COR-L47 (cell line): ENCODE measurements around the gene FADD.
"Not testable (repeated sequence)": the region's sequence is repeated elsewhere in the genome, so short reads cannot be mapped to it uniquely, and the experiment has no call there.

Experiments used
- DNase-seq: peaks from one replicate; lab custom pipeline; 2025; lab: John Stamatoyannopoulos, UW

FADD gene

DNA sequence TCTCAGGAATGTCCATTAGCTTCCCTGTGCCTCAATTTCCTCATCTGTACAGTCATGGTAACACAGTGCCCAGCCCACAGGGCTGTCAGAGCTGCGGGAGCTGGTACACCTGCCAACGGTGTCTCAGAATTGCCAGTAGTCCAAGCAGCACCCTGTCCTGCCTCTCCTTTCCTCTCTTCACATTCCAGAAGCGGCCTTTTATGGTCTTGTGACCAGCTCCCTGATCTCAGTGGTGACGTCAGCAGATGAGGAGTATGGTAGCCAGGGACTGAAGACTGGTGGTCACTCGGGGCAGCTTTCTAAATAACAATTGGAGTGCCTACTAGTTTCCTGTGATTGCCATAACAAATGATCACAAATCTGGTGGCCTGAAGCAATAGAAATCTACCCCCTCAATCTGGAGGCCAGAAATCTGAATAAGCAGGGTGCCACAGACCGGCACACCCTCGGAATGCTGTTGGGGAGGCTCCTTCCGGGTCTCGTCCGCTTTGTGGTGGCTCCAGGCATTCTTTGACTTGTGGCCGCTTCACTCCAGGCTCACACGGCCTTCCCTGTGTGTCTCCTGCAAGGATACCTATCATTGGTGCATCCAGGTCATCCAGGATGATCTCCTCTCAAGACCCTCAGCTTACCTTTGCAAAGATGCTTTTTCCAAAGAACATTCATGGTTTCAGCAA is 2.1 kb downstream of the FADD start:
- DNase-seq = no peak

DNA sequence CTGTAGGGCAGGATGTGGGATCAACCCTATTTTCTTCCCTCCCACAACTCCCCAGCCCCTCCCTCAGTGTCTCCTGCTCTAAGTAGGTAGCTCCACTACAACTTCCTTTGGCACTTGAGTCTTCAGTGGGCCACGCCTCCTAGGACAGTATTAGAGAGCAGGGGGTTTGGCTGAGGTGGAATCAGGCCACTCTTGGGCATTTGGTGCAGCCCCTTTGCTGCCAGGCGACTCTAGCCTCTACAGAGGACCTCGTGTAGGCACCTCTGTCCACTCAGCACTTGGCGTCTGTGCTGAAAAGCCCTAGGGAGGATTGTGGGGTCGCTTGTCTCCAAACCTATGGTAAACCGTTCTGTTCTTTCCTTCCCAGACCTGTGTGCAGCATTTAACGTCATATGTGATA is 2.7 kb downstream of the FADD start:
- DNase-seq = no peak

DNA sequence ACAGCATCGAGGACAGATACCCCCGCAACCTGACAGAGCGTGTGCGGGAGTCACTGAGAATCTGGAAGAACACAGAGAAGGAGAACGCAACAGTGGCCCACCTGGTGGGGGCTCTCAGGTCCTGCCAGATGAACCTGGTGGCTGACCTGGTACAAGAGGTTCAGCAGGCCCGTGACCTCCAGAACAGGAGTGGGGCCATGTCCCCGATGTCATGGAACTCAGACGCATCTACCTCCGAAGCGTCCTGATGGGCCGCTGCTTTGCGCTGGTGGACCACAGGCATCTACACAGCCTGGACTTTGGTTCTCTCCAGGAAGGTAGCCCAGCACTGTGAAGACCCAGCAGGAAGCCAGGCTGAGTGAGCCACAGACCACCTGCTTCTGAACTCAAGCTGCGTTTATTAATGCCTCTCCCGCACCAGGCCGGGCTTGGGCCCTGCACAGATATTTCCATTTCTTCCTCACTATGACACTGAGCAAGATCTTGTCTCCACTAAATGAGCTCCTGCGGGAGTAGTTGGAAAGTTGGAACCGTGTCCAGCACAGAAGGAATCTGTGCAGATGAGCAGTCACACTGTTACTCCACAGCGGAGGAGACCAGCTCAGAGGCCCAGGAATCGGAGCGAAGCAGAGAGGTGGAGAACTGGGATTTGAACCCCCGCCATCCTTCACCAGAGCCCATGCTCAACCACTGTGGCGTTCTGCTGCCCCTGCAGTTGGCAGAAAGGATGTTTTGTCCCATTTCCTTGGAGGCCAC is 3.3 kb downstream of the FADD start:
- no peak for DNase-seq

DNA sequence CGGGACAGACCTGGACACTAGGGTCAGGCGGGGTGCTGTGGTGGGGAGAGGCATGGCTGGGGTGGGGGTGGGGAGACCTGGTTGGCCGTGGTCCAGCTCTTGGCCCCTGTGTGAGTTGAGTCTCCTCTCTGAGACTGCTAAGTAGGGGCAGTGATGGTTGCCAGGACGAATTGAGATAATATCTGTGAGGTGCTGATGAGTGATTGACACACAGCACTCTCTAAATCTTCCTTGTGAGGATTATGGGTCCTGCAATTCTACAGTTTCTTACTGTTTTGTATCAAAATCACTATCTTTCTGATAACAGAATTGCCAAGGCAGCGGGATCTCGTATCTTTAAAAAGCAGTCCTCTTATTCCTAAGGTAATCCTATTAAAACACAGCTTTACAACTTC is 3.9 kb downstream of the FADD start:
- no peak for DNase-seq

DNA sequence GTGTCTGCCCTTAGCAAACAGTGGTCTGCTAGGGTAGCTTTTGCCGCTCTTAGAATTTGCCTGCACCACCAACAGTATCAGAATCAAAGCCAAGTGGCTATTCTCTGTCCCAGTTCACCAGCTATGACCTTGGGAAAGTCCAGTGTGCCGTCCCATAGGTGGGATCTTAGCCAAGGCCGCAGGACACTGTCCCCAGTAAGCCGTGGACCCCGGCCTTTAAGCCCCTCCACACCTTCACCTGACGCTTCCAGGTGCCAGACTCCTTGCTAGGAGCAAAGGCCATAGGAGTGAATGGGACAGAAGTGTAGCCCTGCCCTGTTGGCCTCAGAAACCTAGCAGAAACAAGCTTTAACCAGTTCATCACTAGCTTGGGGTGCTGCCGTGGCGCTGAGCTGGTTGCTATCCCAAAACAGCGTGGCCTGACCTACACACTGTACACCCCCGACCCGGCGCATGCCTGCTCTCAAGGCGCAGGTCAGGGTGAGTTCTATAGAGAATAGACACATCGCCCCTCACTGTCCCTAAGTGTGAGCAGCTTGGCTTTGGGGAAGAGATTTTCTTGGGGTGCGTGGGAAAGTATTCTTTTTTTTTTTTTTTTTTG is 4.5 kb downstream of the FADD start:
- DNase-seq = no peak

GRCh38 chr11:70209391-70209912 is 6.4 kb downstream of the FADD start:
- no peak for DNase-seq

GRCh38 chr11:70210051-70210501 is 7.0 kb downstream of the FADD start:
- no peak for DNase-seq

DNA sequence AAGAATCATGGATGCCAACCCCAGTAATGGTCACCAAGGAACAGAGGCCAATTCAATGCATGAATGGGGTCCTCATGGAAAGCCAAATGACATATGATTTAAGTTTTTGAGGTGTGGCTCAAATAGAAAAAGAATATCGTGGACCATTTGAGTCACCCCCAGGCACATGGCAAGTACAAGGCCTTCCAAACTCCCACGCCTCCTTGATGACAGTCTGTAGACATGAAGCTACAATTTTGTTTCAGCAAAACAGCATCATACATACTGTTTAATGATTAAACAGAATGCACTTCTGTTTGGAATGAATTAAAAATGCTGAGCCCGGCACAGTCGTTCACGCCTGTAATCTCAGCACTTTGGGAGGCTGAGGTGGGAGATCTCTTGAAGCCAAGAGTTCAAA is 7.4 kb downstream of the FADD start:
- DNase-seq = no peak

GRCh38 chr11:70212227-70212811 is 9.2 kb downstream of the FADD start:
- no peak for DNase-seq

DNA sequence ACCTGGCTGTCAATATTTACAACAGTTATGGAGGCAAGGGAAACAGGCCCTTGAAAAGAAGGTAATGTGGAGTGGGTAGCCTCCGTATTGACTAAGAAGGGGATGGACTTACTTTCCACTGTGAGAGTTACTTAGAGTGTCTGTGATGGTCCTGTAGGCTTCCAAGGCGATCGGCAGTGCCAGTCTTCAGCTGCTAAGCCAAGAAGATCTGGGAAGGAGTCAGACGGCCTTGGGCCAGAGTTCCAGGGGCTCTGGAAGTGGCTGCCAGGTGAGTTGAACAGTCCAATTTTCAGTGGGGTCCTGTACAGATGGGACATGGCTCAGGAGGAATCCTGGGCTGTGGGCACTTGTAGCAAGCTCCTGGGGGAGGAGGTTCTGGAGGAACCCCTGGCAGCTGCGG is 14.3 kb downstream of the FADD start:
- DNase-seq = not testable (repeated sequence)

GRCh38 chr11:70218076-70218475 is 15.0 kb downstream of the FADD start:
- DNase-seq = not testable (repeated sequence)

DNA sequence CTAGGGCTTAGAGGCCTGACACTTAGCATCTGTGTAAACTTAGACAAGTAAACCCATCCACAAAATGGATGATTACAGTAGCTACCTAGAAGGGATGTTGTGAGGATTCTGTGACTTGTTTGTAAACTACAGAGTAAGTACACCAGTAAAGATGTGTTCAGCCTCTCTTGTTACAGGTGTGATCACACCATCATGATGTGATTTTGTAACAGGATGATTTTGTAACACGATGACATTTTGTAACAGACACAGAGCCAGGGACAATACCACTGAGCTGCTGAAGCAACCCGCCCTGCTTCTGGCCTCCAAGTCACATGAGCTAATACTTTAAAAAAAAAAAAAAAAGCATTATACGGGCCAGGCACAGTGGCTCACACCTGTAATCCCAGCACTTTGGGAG is 17.0 kb downstream of the FADD start:
- DNase-seq = no peak

- DNase-seq = no peak
These were observed 17.8 kb downstream of the FADD start for GRCh38 chr11:70220920-70221319.

DNA sequence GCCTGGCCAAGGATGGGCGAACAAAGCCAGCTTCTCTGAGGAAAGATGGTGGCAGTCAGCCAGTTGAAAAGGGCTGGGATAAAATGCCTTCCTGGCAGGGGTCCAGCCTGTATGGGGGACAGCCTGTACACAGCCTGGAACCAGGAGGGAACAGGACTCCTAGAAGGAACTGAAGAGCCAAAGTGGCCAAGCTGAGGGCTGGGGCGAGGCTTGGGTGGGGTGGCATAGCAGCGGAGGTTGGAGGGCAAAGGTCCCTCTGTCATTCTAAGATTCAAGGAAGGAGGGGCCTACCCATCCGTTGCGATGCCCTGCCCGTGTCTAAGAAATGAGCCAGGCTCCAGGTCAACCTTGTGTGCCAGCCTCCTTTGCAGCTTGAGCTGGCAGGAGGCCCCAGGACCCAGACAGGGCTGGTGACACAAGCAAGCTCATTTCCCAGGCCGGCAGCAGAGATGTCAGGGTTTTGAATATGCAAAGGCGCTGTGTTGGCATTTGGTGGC is 22.6 kb downstream of the FADD start:
- DNase-seq = no peak

- no peak for DNase-seq
These were observed 23.1 kb downstream of the FADD start for GRCh38 chr11:70226183-70226582.

GRCh38 chr11:70226967-70227366 is 23.9 kb downstream of the FADD start:
- DNase-seq = no peak

GRCh38 chr11:70229737-70230136 is 26.6 kb downstream of the FADD start:
- no peak for DNase-seq

- no peak for DNase-seq
These were observed 27.2 kb downstream of the FADD start for GRCh38 chr11:70230151-70230839.

DNA sequence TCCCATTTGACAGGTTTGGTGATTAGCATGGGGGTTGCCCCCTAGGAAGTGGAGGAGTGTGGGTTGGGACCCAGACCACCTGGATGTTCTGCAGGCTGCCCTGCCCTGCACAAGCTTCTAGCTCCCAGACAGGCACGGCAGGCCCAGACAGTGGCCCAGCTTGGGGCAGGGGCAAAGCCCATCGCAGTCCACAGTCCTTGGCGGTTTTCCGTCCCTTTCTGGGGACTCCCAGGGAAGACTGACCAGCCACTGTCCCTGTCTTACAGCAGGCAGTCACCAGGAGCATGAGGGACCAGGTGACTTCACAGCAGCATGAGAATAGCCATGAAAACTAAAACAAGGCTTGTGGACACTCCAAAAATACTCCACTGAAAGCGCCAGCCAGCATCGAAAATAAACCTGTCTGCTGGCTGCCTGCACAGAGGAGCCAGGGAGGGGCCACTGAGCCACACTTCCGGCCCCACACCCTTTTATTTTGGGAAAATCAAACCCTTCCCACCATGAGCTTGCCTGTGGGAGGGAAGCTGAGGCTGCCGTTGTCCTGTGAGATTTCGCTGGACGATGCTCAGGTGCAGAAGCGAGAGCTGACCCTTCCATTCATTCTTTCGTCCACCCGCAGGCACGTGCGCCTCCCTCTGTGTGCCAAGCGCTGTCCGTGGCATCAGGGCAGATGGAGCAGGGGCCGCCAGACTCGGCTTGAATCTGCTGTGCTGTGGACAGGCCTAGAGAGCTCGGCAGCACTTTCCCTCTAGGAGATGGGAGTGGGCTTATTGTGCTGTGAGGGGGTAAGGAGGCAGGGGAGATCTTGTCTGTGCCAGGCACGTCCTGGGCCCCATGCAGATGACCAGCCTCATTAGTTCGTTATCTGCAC is 28.0 kb downstream of the FADD start:
- no peak for DNase-seq

- no peak for DNase-seq
These were observed 29.9 kb downstream of the FADD start for GRCh38 chr11:70233034-70233433.

DNA sequence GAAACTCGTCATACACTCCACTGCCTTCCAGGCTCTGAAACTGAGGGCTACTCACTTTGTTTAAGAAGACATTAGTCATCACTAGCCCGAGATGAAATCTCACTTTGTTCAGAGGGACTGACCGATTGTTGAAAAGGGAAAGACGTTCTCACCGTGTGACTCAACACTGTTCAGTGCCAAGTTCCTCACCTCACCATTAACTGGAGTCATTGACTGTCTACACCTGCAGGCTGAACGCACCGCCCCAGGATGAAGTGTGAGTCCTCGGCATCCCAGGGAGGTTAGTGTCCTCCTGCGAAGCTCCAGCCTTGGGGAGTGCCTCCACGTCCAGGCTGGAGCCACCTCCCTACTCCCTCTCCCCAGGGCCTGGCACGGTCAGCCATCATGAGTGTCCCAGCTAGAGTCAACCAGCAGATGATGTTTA is 30.4 kb downstream of the FADD start:
- DNase-seq = no peak
